GM12878 (cell line): Measurements from ENCODE around the gene IRX4.

ENCODE experiments used
- CEBPB ChIP-seq, 2 experiments: fragments of 150-350 bp in 1 of 2; IDR thresholded peaks; 2 replicates each; pipeline ENCODE4 v1.6.1; 2012 to 2014; ENCODE audit warnings: low read depth in 2 of 2, low read length in 2 of 2, borderline replicate concordance in 1 of 2, inconsistent platforms in 1 of 2
- EP300 ChIP-seq, 2 experiments: fragments of 150-350 bp in 1 of 2; IDR thresholded peaks; 2 replicates each; pipeline ENCODE4 v1.6.1; 2011 to 2012; ENCODE audit warnings: low read depth in 2 of 2, low read length in 2 of 2, borderline replicate concordance in 1 of 2, improper control_type of control experiment in 1 of 2, inconsistent platforms in 1 of 2; ENCODE audit not compliant: control insufficient read depth in 1 of 2
- EZH2 ChIP-seq: IDR thresholded peaks from 2 replicates; pipeline ENCODE4 v1.6.1; 2012; ENCODE audit warnings: low read depth, mild to moderate bottlenecking, control low read depth, inconsistent platforms, low read length, borderline replicate concordance; ENCODE audit not compliant: control insufficient read depth
- NFYA ChIP-seq: IDR thresholded peaks from 2 replicates; pipeline ENCODE4 v1.6.1; 2011; ENCODE audit warnings: low read depth, mild to moderate bottlenecking, low read length, improper control_type of control experiment, borderline replicate concordance
- RAD21 ChIP-seq: IDR thresholded peaks from 2 replicates; pipeline ENCODE4 v1.6.1; 2011; ENCODE audit warnings: mild to moderate bottlenecking, low read depth, low read length, moderate library complexity; ENCODE audit not compliant: insufficient read depth
- SP1 ChIP-seq: IDR thresholded peaks from one replicate; pipeline ENCODE4 v1.6.1; 2011; ENCODE audit warnings: low read depth, low read length
- TCF12 ChIP-seq: IDR thresholded peaks from 2 replicates; pipeline ENCODE4 v1.6.1; 2011; ENCODE audit warnings: low read depth, mild to moderate bottlenecking, low read length
- ZNF274 ChIP-seq: IDR thresholded peaks from one replicate; pipeline ENCODE4 v1.8.0; 2011; ENCODE audit not compliant: insufficient read length, insufficient read depth
- TF ChIP-seq, protein P1 (sequence below): IDR thresholded peaks from 2 replicates; pipeline ENCODE4 v1.6.1; 2011; ENCODE audit warnings: low read depth, low read length, improper control_type of control experiment, borderline replicate concordance
- TF ChIP-seq, protein P2 (sequence below), 3 experiments: IDR thresholded peaks in 2 of 3; conservative IDR thresholded peaks in 1 of 3; 2 replicates each; pipeline ENCODE4 v1.5.1; 2011; ENCODE audit warnings: low read depth in 3 of 3, low read length in 3 of 3, mild to moderate bottlenecking in 3 of 3, control low read depth in 2 of 3, moderate library complexity in 2 of 3, inconsistent platforms in 1 of 3, mixed read lengths in 1 of 3; ENCODE audit not compliant: control insufficient read depth in 2 of 3, insufficient read depth in 1 of 3; ENCODE audit errors: extremely low read depth in 1 of 3

DNA sequence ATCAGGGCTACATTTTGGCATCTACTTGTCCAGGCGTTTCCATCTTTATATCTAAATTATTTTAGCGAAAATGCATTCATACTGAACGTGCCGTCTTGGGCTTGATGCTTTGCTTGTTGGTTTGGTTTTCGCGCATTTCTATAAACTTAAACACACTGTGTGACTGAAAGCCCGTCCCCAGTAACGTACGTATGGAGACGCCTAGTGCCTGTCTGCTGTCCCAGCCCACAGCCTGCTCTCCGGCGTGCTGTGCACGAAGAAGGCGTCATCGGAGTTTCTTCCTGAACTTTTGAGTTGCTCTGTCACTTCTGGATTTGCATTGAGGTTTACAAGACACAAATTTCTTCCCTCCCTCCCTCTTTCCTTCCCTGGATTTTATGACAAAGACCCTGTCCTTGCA is 40.6 kb upstream of the IRX4 start:
- TF ChIP-seq NFYA (no peak), TCF12 (no peak), CEBPB (IDR thresholded peaks at IDR 0.05; ENCODE audit: borderline replicate concordance in 1 of 2, low read depth in 2 of 2, low read length in 2 of 2) (no peak), ZNF274 (no peak), RAD21 (no peak), SP1 (no peak), EZH2 (no peak), EP300 (IDR thresholded peaks at IDR 0.05; ENCODE audit: borderline replicate concordance in 1 of 2, control insufficient read depth in 1 of 2, low read depth in 2 of 2, low read length in 2 of 2) (no peak)
- TF ChIP-seq, protein P1, sequence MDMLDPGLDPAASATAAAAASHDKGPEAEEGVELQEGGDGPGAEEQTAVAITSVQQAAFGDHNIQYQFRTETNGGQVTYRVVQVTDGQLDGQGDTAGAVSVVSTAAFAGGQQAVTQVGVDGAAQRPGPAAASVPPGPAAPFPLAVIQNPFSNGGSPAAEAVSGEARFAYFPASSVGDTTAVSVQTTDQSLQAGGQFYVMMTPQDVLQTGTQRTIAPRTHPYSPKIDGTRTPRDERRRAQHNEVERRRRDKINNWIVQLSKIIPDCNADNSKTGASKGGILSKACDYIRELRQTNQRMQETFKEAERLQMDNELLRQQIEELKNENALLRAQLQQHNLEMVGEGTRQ, result no peak
- TF ChIP-seq, protein P2, sequence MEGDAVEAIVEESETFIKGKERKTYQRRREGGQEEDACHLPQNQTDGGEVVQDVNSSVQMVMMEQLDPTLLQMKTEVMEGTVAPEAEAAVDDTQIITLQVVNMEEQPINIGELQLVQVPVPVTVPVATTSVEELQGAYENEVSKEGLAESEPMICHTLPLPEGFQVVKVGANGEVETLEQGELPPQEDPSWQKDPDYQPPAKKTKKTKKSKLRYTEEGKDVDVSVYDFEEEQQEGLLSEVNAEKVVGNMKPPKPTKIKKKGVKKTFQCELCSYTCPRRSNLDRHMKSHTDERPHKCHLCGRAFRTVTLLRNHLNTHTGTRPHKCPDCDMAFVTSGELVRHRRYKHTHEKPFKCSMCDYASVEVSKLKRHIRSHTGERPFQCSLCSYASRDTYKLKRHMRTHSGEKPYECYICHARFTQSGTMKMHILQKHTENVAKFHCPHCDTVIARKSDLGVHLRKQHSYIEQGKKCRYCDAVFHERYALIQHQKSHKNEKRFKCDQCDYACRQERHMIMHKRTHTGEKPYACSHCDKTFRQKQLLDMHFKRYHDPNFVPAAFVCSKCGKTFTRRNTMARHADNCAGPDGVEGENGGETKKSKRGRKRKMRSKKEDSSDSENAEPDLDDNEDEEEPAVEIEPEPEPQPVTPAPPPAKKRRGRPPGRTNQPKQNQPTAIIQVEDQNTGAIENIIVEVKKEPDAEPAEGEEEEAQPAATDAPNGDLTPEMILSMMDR (IDR thresholded peaks at IDR 0.05 in 2 of 3, conservative IDR thresholded peaks at IDR 0.05 in 1 of 3; ENCODE audit: control insufficient read depth in 2 of 3, extremely low read depth in 1 of 3, insufficient read depth in 1 of 3, low read depth in 3 of 3, low read length in 3 of 3), result no peak
